Mucosa of gallbladder (tissue), 1 donor: ENCODE measurements around the gene ZNF219. TPM values are rescaled to one million over a fixed set of nuclear protein-coding genes. Genes with fewer than 3 reads are reported as not detected.

Source experiments
- DNase-seq: peaks from one replicate; pipeline ENCODE4 v3.0.0-alpha.2; 2020; ENCODE audit warnings: low spot score
- total RNA-seq: library from RNA; stranded (reverse); gene quantifications from one replicate; pipeline ENCODE4 v1.2.1, GENCODE V29; 2021
- donor health status: DM: no; HTN: no; CAD: no.

The ZNF219 gene
- total RNA-seq, 1 donor from 2014 or later = 57.5 TPM

GRCh38 chr14:21069388-21070082, 28.9 kb downstream of the ZNF219 start:
- DNase-seq = no peak

DNA sequence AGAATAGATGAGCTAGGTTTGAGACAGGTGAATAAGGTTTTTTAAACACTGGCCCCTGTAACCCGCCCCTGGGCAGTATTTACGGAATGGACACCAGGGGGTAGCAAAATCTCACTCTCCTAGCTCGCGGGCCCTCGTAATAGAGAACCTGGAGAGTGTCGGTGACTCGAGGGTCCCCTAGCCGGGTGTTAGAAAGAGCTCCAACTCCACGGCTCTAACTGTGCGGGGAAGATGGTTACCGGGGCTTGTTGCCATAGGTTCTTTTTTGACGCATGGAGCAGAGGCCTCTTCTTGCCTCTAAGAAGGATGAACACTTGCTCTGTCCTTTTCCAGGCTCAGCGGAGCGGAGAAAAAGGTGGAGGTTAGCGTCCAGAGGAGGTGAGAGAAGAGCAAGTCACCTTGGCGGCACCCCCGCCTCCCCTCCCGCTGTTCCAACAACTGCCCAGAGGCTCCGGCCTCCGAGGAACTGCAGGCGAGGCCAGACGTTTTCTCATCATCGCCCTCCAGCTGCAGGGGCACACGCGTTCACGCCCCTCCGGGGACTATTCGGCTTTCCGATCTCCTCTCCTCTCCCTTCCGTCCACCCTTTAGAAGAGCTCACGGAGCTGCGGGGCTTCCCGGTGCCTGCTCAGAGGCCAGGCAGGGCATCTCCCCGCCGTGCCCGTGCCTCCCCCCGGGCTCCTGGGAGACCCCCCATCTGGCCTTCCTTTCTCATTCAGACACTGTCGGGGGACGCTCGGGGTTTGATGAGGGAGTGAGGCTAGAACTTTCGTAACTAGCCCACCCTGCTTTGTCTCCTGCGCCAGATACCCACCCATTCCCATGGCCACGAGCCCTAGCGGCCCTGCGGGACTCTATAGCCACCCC, 29.7 kb downstream of the ZNF219 start:
- peak; percentile 60 for DNase-seq

DNA sequence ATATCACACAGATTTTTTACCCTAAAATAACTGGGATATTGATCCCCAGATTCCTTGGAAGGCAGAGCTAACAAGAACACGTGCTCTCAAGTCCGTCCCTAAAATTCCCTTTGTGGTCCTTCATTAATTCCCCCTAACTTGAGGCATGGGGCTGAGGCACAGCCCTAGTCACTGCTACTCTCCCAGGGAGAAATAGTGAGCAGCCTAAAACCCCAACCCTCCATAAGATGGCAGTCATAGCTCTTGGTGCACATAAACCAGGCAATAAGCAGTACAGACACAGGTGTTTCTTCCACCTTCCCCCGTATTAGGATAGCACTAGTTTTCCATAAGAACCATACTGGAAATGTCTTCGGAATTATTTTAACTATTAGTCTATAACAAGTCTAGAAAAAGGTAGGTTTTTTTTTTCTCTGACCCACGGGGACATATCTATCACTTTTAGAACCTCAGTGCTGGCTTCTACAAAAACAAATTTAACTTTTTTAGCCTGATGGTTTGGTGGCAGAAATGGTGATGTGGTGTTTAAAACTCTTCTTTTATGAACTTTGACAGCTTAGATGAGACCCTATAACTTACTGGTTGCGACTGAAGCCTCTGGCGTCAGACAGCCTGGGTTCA, 31.5 kb downstream of the ZNF219 start:
- no peak for DNase-seq

- DNase-seq = no peak
These were observed 35.0 kb downstream of the ZNF219 start for GRCh38 chr14:21063479-21063878.

DNA sequence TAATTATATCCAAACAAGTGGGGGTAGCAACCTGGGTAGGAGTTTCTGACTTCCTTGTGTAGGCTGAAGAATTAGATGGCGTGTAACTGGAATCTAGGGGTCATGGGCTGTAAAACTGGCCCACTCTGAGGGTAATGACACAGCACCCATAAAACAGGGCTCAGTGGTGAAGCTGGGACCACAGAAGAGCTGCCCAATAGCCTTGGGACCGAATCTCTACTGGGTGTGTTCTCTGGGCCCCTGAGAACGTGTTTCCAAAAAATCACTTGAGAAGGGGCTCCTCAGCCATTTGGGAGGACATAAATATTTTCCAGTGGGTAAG, 37.1 kb downstream of the ZNF219 start:
- no peak for DNase-seq

DNA sequence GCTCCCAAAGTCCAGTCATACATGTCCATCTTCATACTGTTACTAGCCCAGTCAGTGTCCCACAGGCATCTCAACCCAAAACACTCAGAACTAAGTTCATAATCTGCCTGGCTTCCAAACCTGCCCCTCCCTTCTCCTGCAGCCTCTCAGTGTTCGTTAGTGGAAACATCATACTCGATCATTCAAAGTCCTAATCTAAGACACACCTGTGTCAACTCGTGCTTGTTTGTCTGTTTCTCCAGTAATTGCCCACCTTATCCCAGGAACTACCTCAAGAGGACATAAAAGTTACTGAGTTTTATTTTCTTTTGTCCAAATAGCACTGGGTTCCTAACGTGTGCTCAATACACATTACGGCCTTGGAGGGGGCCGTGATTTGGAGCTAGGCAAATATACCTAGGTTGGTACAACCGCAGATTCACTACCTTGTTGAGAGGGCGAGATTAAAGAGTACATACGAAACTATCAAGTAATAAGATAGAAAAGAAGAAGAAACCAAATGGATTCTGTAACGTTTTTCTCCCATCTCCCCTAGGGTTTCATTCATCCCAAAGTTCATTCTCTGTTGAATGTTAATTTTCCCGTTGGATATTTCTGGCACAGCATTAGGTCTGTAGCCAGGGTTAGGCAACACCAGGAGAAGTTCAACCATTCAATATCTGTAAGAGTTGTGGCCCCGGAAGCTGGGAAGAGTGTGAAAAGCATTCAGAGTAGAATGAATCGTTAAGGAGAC, 37.7 kb downstream of the ZNF219 start:
- no peak for DNase-seq

DNA sequence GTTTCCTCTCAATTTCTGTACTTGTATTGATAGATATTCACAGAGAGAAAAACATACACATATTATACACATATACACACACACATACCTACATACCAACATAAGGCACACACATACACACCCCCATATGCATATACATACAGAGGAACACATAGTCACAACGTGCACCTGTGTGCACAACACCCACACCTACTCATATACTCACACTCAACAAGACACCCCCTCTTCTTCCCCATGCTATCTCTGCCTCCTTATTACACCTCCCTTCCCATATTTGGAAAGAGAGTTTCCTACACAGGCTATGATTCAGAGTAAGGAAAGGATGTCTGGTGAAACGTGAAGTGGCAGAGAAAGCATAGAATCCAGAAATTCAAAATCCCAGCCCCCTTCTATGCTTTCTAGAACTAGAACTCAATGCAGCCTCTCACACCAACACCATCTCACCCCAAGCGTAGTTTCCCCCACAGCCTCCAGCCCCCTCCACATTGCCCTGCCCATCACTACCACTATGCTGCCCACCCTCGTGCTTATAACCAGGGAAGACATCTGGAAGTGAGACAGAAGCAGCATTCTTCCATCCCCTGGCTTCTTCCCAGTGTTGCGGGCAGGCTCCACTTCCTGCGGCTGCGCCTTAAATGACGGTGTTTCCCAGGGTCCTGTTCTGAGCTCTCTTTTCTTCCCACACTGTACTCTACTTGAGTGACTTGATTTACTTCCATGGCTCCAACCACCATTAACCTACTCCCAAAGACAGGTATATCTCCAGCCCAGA, 38.4 kb downstream of the ZNF219 start:
- DNase-seq = no peak

DNA sequence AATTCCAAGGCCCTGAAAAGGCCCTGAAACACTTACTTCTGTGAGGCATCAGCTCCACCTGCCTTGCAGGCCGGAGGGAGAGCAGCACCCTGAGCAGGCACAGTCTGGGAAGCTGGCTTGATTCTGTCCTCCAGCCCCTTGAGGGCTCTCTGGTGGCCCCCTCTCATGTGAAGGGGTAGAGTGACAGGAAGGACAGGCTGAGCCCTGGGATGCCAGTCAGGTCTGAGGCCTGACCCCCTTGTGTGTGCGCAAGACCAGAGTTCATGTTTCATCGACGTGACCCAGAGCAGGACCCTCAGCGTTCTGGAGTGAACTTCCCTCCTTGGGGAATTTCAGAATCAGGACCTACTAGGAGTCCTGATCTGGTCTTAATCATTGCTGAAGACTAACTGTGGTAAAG, 39.6 kb downstream of the ZNF219 start:
- no peak for DNase-seq

GRCh38 chr14:21057803-21058675, 40.4 kb downstream of the ZNF219 start, which contains the start of gene RNASE8:
Gene RNASE8 (plus strand): TSS chr14:21057822. CDS start chr14:21057893, 71 bp downstream.
- no peak for DNase-seq

DNA sequence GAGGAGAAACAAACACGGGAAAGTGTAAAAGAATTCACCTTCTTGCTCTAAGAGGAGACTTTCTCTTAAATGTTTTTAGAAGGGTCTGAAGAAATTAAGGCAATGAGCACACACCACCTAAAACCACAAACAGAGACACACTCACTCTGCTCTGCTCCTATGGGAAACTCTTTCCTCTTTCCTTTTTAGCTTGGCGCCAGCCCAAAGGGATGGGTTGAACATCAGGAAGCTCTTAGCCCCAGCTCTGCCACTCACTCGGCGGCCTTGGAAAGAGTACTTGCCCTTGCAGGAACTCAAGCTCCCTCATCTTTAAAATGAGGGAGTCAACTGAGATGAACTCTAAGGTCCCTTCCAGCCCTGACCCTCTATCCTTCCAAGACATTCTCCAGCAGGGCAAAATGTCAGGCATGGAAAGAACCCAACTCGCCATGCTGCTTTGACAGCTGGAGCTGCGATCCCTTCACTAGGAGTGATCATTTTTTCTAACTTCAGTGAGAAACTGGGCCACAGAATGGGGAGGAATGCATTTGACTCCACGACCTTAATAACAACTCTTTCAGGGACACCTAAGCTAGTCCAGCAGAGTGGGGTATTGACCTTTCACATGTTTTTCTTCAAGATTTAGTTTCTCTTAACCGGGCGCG, 41.8 kb downstream of the ZNF219 start:
- peak; percentile 79 for DNase-seq

GRCh38 chr14:21055432-21056117, 42.9 kb downstream of the ZNF219 start:
- peak; percentile 81 for DNase-seq

DNA sequence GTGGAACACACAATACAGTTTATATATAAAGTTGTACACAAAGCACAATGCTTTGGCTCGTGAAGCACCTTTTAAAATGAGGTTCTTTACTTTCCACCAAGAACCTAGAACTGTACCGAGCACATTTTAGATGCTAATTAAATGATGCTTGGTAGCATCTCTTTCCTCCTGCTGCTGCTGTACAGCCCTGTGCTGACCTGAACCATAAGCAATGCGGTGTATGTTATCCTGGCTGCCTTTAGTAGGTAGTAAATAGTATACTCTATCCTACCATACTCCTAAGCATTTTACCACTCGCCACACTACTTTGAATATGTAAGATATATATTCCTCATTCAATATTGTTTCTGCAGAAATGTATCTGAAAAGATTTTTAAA, 43.7 kb downstream of the ZNF219 start:
- no peak for DNase-seq

DNA sequence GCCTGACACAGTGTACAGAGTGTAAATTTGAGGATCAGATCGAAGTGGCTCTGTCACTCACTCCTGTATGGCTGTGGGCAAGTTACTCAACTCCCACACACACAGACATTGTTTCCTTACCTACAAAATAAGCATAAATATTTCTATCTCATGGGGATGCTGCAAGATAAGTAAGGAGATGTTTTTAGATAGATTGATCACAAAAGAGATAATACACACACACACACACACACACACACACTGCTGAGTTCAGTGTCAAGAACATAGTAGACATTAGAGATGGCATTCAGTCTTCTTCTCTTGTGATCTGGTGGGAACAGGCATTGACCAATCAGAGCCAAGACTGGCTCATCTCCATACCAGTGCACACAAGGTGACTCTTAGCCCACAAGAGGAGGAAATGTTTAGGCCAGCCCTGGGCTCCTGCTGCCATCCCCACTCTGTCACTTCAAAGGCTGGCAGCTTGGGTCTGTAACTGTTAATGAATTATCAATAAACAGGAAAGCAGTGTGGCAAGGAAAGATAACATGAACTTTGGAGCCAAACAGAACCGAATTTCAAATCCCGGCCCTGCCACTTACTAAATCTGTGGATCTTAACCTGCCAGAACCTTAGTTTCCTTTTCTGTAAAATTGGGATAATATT, 44.2 kb downstream of the ZNF219 start:
- DNase-seq = peak; percentile 84

- no peak for DNase-seq
These were observed 45.0 kb downstream of the ZNF219 start for GRCh38 chr14:21053184-21054122.

DNA sequence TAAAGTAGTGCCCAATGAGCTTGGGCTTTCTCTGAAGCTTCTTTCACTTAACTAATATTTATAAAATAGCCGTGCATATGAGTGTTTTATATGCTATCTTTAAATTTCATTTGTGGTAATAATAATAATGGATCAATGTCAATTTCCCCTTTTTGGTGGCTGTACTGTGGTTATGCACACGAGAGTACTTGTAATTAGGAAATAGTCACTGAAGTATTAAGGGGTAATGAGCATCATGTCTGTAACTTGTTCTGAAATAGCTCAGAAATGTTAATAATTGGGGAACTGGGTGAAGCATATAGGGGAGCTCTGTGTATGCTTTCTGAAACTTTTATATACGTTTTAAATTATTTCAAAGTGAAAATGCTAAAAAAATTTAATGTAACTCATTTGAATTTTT, 47.9 kb downstream of the ZNF219 start:
- DNase-seq = no peak

DNA sequence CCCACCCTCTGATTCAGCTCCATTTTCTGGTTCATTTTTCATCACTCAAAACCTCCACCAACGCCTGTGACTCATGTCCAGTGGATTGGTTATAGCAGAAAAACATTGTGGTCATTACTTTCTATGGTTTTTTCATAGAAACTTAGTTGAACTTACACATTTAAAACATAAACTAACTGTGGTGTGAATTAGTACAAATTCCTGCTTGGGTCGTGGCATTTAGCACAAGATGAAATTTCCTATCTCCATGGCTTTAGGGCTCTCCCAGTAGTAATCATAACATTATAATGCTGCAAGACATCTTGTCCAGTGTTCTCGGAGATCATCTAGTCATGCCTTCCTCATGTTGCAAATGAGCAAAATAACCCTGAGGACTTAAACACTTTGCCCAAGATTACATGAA, 49.2 kb downstream of the ZNF219 start:
- DNase-seq = no peak

DNA sequence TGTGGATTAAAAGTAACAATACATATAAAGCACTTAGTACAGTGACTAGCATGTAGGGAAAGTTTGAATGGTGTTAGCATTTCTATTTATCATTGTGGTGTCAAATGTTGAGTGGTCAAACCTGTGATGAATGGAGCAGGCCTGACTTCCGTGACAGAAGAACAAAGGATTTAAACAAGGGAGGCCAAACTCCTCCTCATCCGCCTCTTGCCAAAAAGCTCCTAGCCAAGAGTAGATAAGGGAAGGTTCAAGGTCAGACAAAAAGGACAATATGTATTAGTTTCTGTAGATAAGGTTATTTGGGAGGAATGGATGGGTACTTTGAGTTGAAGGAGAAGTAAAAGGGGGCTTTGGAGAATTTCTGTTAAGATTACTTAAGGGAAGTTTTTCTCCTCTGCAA, 49.8 kb downstream of the ZNF219 start:
- no peak for DNase-seq

- DNase-seq = no peak
These were observed 51.1 kb downstream of the ZNF219 start for GRCh38 chr14:21047378-21047781.
